Stomach (tissue), 4 donors: ENCODE data around the gene ENTPD2.

Experiments used
- EP300 ChIP-seq: sonication (generic); formaldehyde crosslinking; IDR thresholded peaks from one replicate; pipeline ENCODE4 v1.6.1; 2017; ENCODE audit warnings: antibody characterized with exemption
- POLR2A ChIP-seq, 4 donors: fragments of 450-650 bp; IDR thresholded peaks; one replicate each; pipeline ENCODE4 v1.6.1; 2016; ENCODE audit warnings: antibody characterized with exemption in 4 of 4, control low read depth in 2 of 4, mild to moderate bottlenecking in 1 of 4, moderate library complexity in 1 of 4
- TF ChIP-seq, protein P1 (sequence below), 7 experiments: fragments of 450-650 bp in 4 of 7; fragments of 200-600 bp in 3 of 7; sonication (generic) in 3 of 7; IDR thresholded peaks; one replicate each; pipeline ENCODE4 v1.5.1; 2016 to 2019; ENCODE audit warnings: antibody characterized with exemption in 7 of 7, control low read depth in 2 of 7, mild to moderate bottlenecking in 1 of 7

DNA sequence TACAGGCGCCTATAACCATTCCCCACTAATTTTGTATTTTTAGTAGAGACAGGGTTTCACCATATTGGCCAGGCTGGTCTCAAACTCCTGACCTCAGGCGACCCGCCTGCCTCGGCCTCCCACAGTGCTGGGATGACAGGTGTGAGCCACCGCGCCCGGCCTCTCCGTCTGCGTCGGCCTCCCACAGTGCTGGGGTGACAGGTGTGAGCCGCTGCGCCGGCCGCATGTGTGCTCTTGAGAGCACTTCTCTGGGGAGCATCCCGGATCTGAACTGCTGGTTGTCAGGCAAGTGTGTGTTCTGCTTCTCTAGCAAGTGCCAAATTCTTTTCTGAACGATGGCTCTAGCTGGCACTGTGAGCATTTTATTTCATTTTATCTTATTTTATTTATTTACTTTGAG lies 3.7 kb upstream of the ENTPD2 start:
- TF ChIP-seq, protein P1, sequence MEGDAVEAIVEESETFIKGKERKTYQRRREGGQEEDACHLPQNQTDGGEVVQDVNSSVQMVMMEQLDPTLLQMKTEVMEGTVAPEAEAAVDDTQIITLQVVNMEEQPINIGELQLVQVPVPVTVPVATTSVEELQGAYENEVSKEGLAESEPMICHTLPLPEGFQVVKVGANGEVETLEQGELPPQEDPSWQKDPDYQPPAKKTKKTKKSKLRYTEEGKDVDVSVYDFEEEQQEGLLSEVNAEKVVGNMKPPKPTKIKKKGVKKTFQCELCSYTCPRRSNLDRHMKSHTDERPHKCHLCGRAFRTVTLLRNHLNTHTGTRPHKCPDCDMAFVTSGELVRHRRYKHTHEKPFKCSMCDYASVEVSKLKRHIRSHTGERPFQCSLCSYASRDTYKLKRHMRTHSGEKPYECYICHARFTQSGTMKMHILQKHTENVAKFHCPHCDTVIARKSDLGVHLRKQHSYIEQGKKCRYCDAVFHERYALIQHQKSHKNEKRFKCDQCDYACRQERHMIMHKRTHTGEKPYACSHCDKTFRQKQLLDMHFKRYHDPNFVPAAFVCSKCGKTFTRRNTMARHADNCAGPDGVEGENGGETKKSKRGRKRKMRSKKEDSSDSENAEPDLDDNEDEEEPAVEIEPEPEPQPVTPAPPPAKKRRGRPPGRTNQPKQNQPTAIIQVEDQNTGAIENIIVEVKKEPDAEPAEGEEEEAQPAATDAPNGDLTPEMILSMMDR (IDR thresholded peaks at IDR 0.05): no peak
- TF ChIP-seq POLR2A (IDR thresholded peaks at IDR 0.05) (no peak), EP300 (no peak)
